GM19193 (cell line): ENCODE measurements around the gene KRTAP29-1.
"Not testable (repeated sequence)": the region's sequence is repeated elsewhere in the genome, so short reads cannot be mapped to it uniquely, and the experiment has no call there.

Experiments used
- POLR2A ChIP-seq: IDR thresholded peaks from 4 replicates; pipeline ENCODE4 v1.6.1; 2011; ENCODE audit not compliant: insufficient read depth, insufficient read length; ENCODE audit errors: extremely low read depth

The KRTAP29-1 gene

GRCh38 chr17:41301916-41302901, at the start of gene KRTAP29-1:
TSS of gene KRTAP29-1 (minus strand) at chr17:41302851. CDS start at chr17:41302851, 0 bp downstream.
- no peak for TF ChIP-seq POLR2A

GRCh38 chr17:41351177-41351576, 48.5 kb upstream of the KRTAP29-1 start:
- TF ChIP-seq POLR2A = no peak

- not testable (repeated sequence) for TF ChIP-seq POLR2A
These were observed 47.8 kb upstream of the KRTAP29-1 start, which contains the start of gene KRT33A for GRCh38 chr17:41350381-41350878. TSS of gene KRT33A (minus strand) at chr17:41350828. CDS start at chr17:41350767, 61 bp downstream.

- no peak for TF ChIP-seq POLR2A
These were observed 45.5 kb upstream of the KRTAP29-1 start for GRCh38 chr17:41347869-41348760.

GRCh38 chr17:41345992-41346391, 43.3 kb upstream of the KRTAP29-1 start:
- TF ChIP-seq POLR2A = no peak

- TF ChIP-seq POLR2A = no peak
These were observed 40.4 kb upstream of the KRTAP29-1 start for GRCh38 chr17:41343029-41343428.

- no peak for TF ChIP-seq POLR2A
These were observed 38.5 kb upstream of the KRTAP29-1 start for GRCh38 chr17:41340934-41341861.

GRCh38 chr17:41340494-41340893, 37.8 kb upstream of the KRTAP29-1 start:
- TF ChIP-seq POLR2A = no peak

- TF ChIP-seq POLR2A = no peak
These were observed 37.0 kb upstream of the KRTAP29-1 start for GRCh38 chr17:41339571-41340172.

GRCh38 chr17:41338961-41339485, 36.4 kb upstream of the KRTAP29-1 start:
- TF ChIP-seq POLR2A = no peak

GRCh38 chr17:41335747-41336146, 33.1 kb upstream of the KRTAP29-1 start:
- TF ChIP-seq POLR2A = no peak

GRCh38 chr17:41334385-41335305, 32.0 kb upstream of the KRTAP29-1 start:
- TF ChIP-seq POLR2A = no peak
